HCT116 (cell line): Measurements from ENCODE around the gene LAMA4. TPM values are rescaled to one million over a fixed set of nuclear protein-coding genes. Genes with fewer than 3 reads are reported as not detected.

Source experiments
- ATAC-seq: fragments of 200-7000 bp; cut with Tn5 transposase; 2 replicates; pipeline ENCODE4 v1.9.1; 2020; ENCODE audit warnings: mild to moderate bottlenecking, moderate library complexity
- BruUV-seq: library from RNA; stranded (reverse); fragments of 400-500 nt; replicated peaks from 2 replicates; lab custom pipeline; 2021; lab: Mats Ljungman, UMichigan
- CTCF ChIA-PET: fragments of 300-600 bp; sonication (Branson Sonifier 250); formaldehyde crosslinking; loops from one replicate; lab custom pipeline; 2021; ENCODE audit warnings: antibody characterized with exemption; lab: Charles Lee
- POLR2A ChIA-PET: fragments of 300-600, 350-600 bp; sonication (Branson Sonifier 250); formaldehyde crosslinking; loops from one replicate; lab custom pipeline; 2021; ENCODE audit warnings: antibody characterized with exemption; lab: Charles Lee
- RAD21 ChIA-PET, 2 experiments: fragments of 300-600 bp; sonication (Branson Sonifier 250); formaldehyde crosslinking; loops; one replicate each; lab custom pipeline; 2023; ENCODE audit warnings: low total read pairs in 2 of 2; ENCODE audit not compliant: uncharacterized antibody in 2 of 2, unreplicated experiment in 2 of 2, low non-redundant PET in 1 of 2; lab: Charles Lee
- DNase-seq: peaks from one replicate; pipeline ENCODE4 v3.0.0-alpha.2; 2010; ENCODE audit warnings: low read depth, low spot score
- H2AFZ ChIP-seq: fragments of 200-600 bp; shearing (Covaris generic), sonication (generic); 2 replicates; pipeline ENCODE4 v1.6.1; 2017; ENCODE audit warnings: low read depth, mixed run types, mixed read lengths, antibody characterized with exemption, low read length; ENCODE audit not compliant: poor library complexity, severe bottlenecking
- H3K27ac ChIP-seq: 2 replicates; pipeline ENCODE4 v1.5.1; 2012; ENCODE audit warnings: low read depth, low read length
- H3K27me3 ChIP-seq: fragments of 200-600 bp; sonication (generic); 2 replicates; pipeline ENCODE4 v1.6.1; 2016; ENCODE audit warnings: mixed run types, low read length, mixed read lengths; ENCODE audit not compliant: insufficient read depth
- H3K36me3 ChIP-seq, 2 experiments: fragments of 200-500 bp in 1 of 2; fragments of 200-600 bp in 1 of 2; sonication (Bioruptor generic) in 1 of 2; sonication (generic) in 1 of 2; 2 replicates each; pipeline versions ENCODE4 v1.5.1 to v1.6.1; 2014 to 2016; ENCODE audit warnings: low read length in 2 of 2, inconsistent platforms in 1 of 2, mixed read lengths in 1 of 2, mixed run types in 1 of 2; ENCODE audit not compliant: insufficient read depth in 2 of 2, control insufficient read depth in 1 of 2
- H3K4me1 ChIP-seq, 2 experiments: fragments of 200-600 bp in 1 of 2; sonication (generic) in 1 of 2; 2 replicates each; pipeline versions ENCODE4 v1.5.1 to v1.6.1; 2012 to 2017; ENCODE audit warnings: low read length in 2 of 2, inconsistent platforms in 1 of 2, mild to moderate bottlenecking in 1 of 2, mixed read lengths in 1 of 2, mixed run types in 1 of 2, moderate library complexity in 1 of 2; ENCODE audit not compliant: insufficient read depth in 2 of 2, control insufficient read depth in 1 of 2
- H3K4me2 ChIP-seq: fragments of 200-600 bp; sonication (generic); 2 replicates; pipeline ENCODE4 v1.6.1; 2017; ENCODE audit warnings: mixed run types, low read length, mixed read lengths
- H3K4me3 ChIP-seq, 2 experiments: fragments of 200-600 bp in 1 of 2; sonication (generic) in 1 of 2; replicated peaks in 1 of 2; 2 replicates each; pipeline ENCODE4 v1.5.1; 2011 to 2016; ENCODE audit warnings: low read length in 2 of 2, control low read depth in 1 of 2, low read depth in 1 of 2, mild to moderate bottlenecking in 1 of 2, mixed read lengths in 1 of 2, mixed run types in 1 of 2
- H3K79me2 ChIP-seq: fragments of 200-600 bp; sonication (generic); 2 replicates; pipeline ENCODE4 v1.6.1; 2017; ENCODE audit warnings: mild to moderate bottlenecking, mixed run types, low read length, moderate library complexity, mixed read lengths; ENCODE audit not compliant: insufficient read depth
- H3K9ac ChIP-seq: fragments of 200-600 bp; sonication (generic); 2 replicates; pipeline ENCODE4 v1.6.1; 2016; ENCODE audit warnings: low read length, mixed read lengths
- H3K9me2 ChIP-seq: fragments of 200-600 bp; sonication (generic), shearing (Covaris generic); 2 replicates; pipeline ENCODE4 v1.6.1; 2017; ENCODE audit warnings: mixed run types, mild to moderate bottlenecking, moderate library complexity; ENCODE audit not compliant: insufficient read depth
- H3K9me3 ChIP-seq, 2 experiments: fragments of 200-500 bp in 1 of 2; fragments of 200-600 bp in 1 of 2; sonication (Bioruptor generic) in 1 of 2; sonication (generic) in 1 of 2; 2 replicates each; pipeline ENCODE4 v1.6.1; 2014 to 2017; ENCODE audit warnings: low read length in 2 of 2, mixed read lengths in 2 of 2, inconsistent platforms in 1 of 2, low read depth in 1 of 2, mild to moderate bottlenecking in 1 of 2, mixed run types in 1 of 2, moderate library complexity in 1 of 2; ENCODE audit not compliant: control insufficient read depth in 1 of 2, insufficient read depth in 1 of 2
- H4K20me1 ChIP-seq: fragments of 200-600 bp; sonication (generic), shearing (Covaris generic); 2 replicates; pipeline ENCODE4 v1.6.1; 2017; ENCODE audit warnings: mixed run types, mild to moderate bottlenecking, moderate library complexity; ENCODE audit not compliant: insufficient read depth
- EGR1 ChIP-seq: IDR thresholded peaks from 2 replicates; pipeline ENCODE4 v1.6.1; 2012; ENCODE audit warnings: low read depth
- ELF1 ChIP-seq: IDR thresholded peaks from 2 replicates; pipeline ENCODE4 v1.6.1; 2012; ENCODE audit warnings: low read depth, borderline replicate concordance
- EZH2 ChIP-seq: fragments of 200-600 bp; sonication (generic); IDR thresholded peaks from 2 replicates; pipeline ENCODE4 v1.6.1; 2017; ENCODE audit warnings: antibody characterized with exemption, mixed run types
- JUND ChIP-seq: IDR thresholded peaks from 2 replicates; pipeline ENCODE4 v1.6.1; 2012
- SIN3A ChIP-seq: IDR thresholded peaks from 2 replicates; pipeline ENCODE4 v1.6.1; 2012; ENCODE audit warnings: low read depth
- SP1 ChIP-seq: IDR thresholded peaks from 2 replicates; pipeline ENCODE4 v1.6.1; 2012; ENCODE audit warnings: low read depth
- TCF7L2 ChIP-seq: IDR thresholded peaks from 2 replicates; pipeline ENCODE4 v1.7.0; 2011; ENCODE audit warnings: borderline replicate concordance, inconsistent platforms; ENCODE audit not compliant: insufficient read depth, insufficient read length; ENCODE audit errors: extremely low read depth
- YY1 ChIP-seq: IDR thresholded peaks from 2 replicates; pipeline ENCODE4 v1.6.1; 2011; ENCODE audit warnings: low read length, low read depth, moderate library complexity, mild to moderate bottlenecking; ENCODE audit not compliant: insufficient replicate concordance; ENCODE audit errors: extremely low read depth
- ZNF274 ChIP-seq: fragments of 200-500 bp; sonication (Bioruptor generic); IDR thresholded peaks from 2 replicates; pipeline ENCODE4 v1.6.1; 2014; ENCODE audit warnings: mild to moderate bottlenecking, low read depth, low read length, inconsistent platforms
- intact Hi-C: fragments of 100-400 bp; cut with micrococcal nuclease; formaldehyde crosslinking; loops from 2 replicates; pipeline ENCODE4 v1.10.0; 2022
- total RNA-seq: library from RNA; stranded (reverse); gene quantifications from one replicate; pipeline ENCODE4 v1.2.1, GENCODE V29; 2021; ENCODE audit not compliant: unreplicated experiment
- TF ChIP-seq, protein P1 (sequence below): IDR thresholded peaks from 2 replicates; pipeline ENCODE4 v1.6.1; 2012
- TF ChIP-seq, protein P2 (sequence below): IDR thresholded peaks from 2 replicates; pipeline ENCODE4 v1.6.1; 2012
- TF ChIP-seq, protein P3 (sequence below), 3 experiments: fragments of 200-600 bp in 1 of 3; sonication (generic) in 1 of 3; IDR thresholded peaks in 2 of 3; conservative IDR thresholded peaks in 1 of 3; 2 replicates each; pipeline ENCODE4 v1.5.1; 2012 to 2017; ENCODE audit warnings: low read depth in 2 of 3, low read length in 2 of 3, antibody characterized with exemption in 1 of 3, borderline replicate concordance in 1 of 3, control low read depth in 1 of 3, mild to moderate bottlenecking in 1 of 3, mixed read lengths in 1 of 3, mixed run types in 1 of 3, moderate library complexity in 1 of 3; ENCODE audit not compliant: insufficient read depth in 1 of 3

The LAMA4 gene
- total RNA-seq, 1 experiment from 2014 or later = 2.2 TPM

DNA sequence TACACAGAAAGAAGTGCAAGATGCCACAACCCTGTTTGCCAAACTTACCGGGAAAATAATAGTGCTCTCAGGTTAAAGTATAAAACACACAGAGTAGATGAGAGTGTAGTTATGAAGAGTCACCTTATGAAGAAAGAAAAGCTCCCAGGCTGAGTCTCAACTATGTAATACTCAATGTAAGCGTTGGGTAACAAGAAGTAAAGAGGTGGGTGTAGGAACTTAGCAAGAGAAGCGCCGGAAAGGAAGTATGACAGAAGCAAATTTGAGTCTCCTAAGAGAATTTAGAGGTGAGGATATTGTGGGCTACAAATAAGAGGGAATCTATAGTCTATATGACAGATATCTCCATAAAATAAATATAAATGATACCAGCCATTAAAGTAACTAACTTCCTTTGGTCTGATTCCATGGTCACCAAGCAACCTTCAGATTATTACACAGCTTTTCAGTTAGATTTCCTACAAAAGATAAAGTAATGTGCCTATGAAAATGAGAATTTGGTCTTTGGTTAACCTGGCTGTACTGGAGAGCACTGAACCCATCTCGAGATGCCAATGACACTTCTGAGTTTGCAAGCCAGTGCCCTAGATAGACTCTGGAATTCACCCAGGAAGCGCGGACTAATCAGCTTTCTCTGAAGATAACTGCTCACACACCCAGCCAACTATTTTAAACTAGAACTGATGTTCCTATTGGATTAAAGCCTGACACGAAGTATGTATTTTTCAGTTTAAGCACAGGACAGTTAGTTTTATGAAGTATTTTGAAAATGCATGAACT lies 168.9 kb downstream of the LAMA4 start:
- Histone ChIP-seq H2AFZ (no peak overlapping the region), H3K9ac (no peak overlapping the region), H3K4me3 (no peak overlapping the region), H3K79me2 (no peaks in the 10 kb centered on the region; the same call in none of the 2 replicates), H3K27ac (no peak overlapping the region), H3K4me1 (peaks cover 2 to 9% of the 10 kb centered on the region in 2 experiments; a peak in 3 of 4 replicates), H3K36me3 (peaks cover 6 to 7% of the 10 kb centered on the region in 2 experiments; a peak in 2 of 4 replicates), H3K9me3 (no peaks in the 10 kb centered on the region), H3K9me2 (no peaks in the 10 kb centered on the region), H3K4me2 (peak overlapping the region; percentile 79; the same call in 1 of the 2 replicates), H4K20me1 (no peaks in the 10 kb centered on the region), H3K27me3 (no peaks in the 10 kb centered on the region)
- ChIA-PET POLR2A (no interaction called here), RAD21 (no interaction called here), CTCF (interaction anchor here (1.4 to 2.2 kb wide), 2 partner anchors 14 to 78 kb away, joined by 3 to 10 read pairs; no protein-coding TSS in a partner anchor)
- BruUV-seq = no TSS peak
- DNase-seq = no peak
- intact Hi-C loops = loop anchor here (1.0 kb wide), 1 partner anchor 78 kb away; no protein-coding TSS in a partner anchor
- TF ChIP-seq, protein P1, sequence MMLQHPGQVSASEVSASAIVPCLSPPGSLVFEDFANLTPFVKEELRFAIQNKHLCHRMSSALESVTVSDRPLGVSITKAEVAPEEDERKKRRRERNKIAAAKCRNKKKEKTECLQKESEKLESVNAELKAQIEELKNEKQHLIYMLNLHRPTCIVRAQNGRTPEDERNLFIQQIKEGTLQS = no peak
- TF ChIP-seq, protein P2, sequence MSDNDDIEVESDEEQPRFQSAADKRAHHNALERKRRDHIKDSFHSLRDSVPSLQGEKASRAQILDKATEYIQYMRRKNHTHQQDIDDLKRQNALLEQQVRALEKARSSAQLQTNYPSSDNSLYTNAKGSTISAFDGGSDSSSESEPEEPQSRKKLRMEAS = no peak
- TF ChIP-seq EZH2 (no peak), SIN3A (no peak), EGR1 (no peak), SP1 (no peak), ELF1 (no peak), JUND (no peak), ZNF274 (no peak), YY1 (no peak), TCF7L2 (no peak)
- TF ChIP-seq, protein P3, sequence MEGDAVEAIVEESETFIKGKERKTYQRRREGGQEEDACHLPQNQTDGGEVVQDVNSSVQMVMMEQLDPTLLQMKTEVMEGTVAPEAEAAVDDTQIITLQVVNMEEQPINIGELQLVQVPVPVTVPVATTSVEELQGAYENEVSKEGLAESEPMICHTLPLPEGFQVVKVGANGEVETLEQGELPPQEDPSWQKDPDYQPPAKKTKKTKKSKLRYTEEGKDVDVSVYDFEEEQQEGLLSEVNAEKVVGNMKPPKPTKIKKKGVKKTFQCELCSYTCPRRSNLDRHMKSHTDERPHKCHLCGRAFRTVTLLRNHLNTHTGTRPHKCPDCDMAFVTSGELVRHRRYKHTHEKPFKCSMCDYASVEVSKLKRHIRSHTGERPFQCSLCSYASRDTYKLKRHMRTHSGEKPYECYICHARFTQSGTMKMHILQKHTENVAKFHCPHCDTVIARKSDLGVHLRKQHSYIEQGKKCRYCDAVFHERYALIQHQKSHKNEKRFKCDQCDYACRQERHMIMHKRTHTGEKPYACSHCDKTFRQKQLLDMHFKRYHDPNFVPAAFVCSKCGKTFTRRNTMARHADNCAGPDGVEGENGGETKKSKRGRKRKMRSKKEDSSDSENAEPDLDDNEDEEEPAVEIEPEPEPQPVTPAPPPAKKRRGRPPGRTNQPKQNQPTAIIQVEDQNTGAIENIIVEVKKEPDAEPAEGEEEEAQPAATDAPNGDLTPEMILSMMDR (IDR thresholded peaks at IDR 0.05 in 2 of 3, conservative IDR thresholded peaks at IDR 0.05 in 1 of 3; ENCODE audit: borderline replicate concordance in 1 of 3, insufficient read depth in 1 of 3, low read depth in 2 of 3, low read length in 2 of 3) = no peak
- no peak for ATAC-seq
